Measurements from ENCODE around the gene TBC1D8. TPM values are rescaled to one million over a fixed set of nuclear protein-coding genes. Genes with fewer than 3 reads are reported as not detected.

Gene TBC1D8
- total RNA-seq, 4 donors from 2014 or later, result 19.5 to 46.9 (median 24.8) TPM

DNA sequence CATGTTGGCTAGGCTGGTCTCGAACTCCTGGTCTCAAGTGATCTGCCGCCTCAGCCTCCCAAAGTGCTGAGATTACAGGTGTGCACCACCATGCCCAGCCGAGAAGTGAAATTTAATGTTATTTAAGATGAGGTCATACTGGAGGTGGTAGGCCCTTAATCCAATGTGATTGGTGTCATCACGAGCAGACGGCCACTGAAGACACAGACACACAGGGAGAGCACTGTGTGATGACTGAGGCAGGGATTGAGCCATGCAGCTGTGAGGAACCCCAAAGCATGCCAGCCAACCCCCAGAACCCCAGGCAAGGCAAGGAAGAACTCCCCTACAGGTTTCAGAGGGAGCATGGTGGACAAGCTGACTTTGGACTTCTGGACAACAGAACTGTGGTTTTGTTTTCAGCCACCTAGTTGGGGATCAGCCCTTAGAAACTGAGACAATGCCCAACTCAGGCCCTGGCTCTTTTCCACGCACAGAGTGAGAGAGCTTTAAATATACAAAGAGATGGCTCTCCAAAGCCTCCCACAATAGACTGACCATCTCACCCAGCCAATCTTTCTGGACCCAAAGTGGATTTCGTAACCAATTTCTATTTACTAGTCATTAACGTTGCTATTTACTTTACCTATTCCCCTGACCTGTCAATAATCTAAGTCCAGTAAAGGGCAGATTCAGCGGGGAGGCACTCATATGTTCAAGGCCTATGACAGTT lies 34.2 kb downstream of the TBC1D8 start:
- Histone ChIP-seq H3K36me3 (no peaks in the 10 kb centered on the region), H3K27ac (no peak overlapping the region), H3K27me3 (no peaks in the 10 kb centered on the region), H3K4me1 (peaks cover 45 to 81% (median 58%) of the 10 kb centered on the region in 3 donors), H3K4me3 (no peak overlapping the region), H3K9me3 (no peaks in the 10 kb centered on the region)
- DNase-seq, result no peak
- no peak for TF ChIP-seq CTCF (IDR thresholded peaks at IDR 0.05)
- no peak for TF ChIP-seq POLR2A (IDR thresholded peaks at IDR 0.05)
- intact Hi-C loops (cut with DNase I), result no loop called here
- whole genome bisulfite sequencing, 2 donors, result 86 to 90% methylated on average over 7 of the region's 9 CpGs

DNA sequence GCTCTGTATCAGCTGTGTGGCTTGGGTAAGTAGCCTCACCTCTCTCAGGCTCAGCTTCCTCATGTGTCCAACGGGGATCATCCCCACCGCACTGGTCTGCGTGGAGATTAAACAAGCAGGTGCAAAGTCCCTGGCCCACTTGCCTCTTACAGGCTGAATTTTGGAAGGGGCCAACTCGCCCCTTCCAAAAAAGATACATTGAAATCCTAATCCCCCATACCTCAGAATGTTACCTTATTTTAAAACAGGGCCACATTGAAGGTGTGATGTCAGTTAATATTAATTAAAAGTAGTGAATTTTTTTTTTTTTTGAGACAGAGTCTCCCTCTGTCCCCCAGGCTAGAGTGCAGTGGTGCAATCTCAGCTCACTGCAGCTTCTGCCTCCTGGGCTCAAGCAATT lies 34.8 kb downstream of the TBC1D8 start:
- no peaks in the 10 kb centered on the region for H3K36me3 ChIP-seq
- no peaks in the 10 kb centered on the region for H3K27me3 ChIP-seq
- no peaks in the 10 kb centered on the region for H3K9me3 ChIP-seq
- H3K27ac ChIP-seq, result no peak overlapping the region
- 77 to 88% methylated on average over 4 of the region's 4 CpGs for WGBS, 2 donors
- no peak for TF ChIP-seq CTCF (IDR thresholded peaks at IDR 0.05)
- no peak for TF ChIP-seq POLR2A (IDR thresholded peaks at IDR 0.05)
- intact Hi-C loops (cut with DNase I), result no loop called here
- no peak for DNase-seq
- peaks cover 48 to 82% (median 62%) of the 10 kb centered on the region in 3 donors for H3K4me1 ChIP-seq
- no peak overlapping the region for H3K4me3 ChIP-seq

DNA sequence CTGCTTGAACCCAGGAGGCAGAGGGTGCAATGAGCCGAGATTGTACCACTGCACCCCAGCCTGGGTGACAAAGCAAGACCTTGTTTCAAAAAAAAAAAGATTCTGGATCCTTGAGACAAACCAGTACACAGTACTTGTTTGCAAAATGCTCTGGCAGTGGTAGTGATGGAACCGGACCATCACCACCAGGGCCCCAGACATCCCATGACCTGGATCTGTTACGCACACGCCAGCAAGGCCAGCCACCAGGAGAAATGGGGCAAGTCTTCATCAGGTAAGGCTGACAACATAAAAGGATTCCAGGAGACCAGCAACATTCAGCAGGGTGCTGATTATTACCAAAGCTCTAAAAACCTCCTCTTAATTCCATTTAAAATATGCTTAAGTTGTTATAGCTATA lies 35.5 kb downstream of the TBC1D8 start:
- no peaks in the 10 kb centered on the region for H3K9me3 ChIP-seq
- H3K27ac ChIP-seq, result peak overlapping the region in 1 of 4 donors; percentile 83
- no peak for TF ChIP-seq POLR2A (IDR thresholded peaks at IDR 0.05)
- TF ChIP-seq CTCF (IDR thresholded peaks at IDR 0.05), result no peak
- no peaks in the 10 kb centered on the region for H3K36me3 ChIP-seq
- no peak for DNase-seq
- WGBS, 2 donors, result 93 to 94% methylated on average over 4 of the region's 4 CpGs
- intact Hi-C loops (cut with DNase I), result no loop called here
- H3K4me1 ChIP-seq, result peaks cover 41 to 82% (median 64%) of the 10 kb centered on the region in 3 donors
- no peaks in the 10 kb centered on the region for H3K27me3 ChIP-seq
- H3K4me3 ChIP-seq, result no peak overlapping the region

GRCh38 chr2:101114815-101115214 lies 36.4 kb downstream of the TBC1D8 start:
- DNase-seq, result no peak
- WGBS, 2 donors, result 78 to 84% methylated on average over 6 of the region's 6 CpGs

More at GRCh38 chr2:101114815-101115214, 36.4 kb downstream of the TBC1D8 start:
- Histone ChIP-seq H3K4me1 (peaks cover 34 to 82% (median 64%) of the 10 kb centered on the region in 3 donors), H3K27ac (peak overlapping the region; percentile 2 to 83 (median 74)), H3K27me3 (no peaks in the 10 kb centered on the region), H3K4me3 (no peak overlapping the region), H3K36me3 (no peaks in the 10 kb centered on the region), H3K9me3 (no peaks in the 10 kb centered on the region)
- TF ChIP-seq CTCF (IDR thresholded peaks at IDR 0.05), result no peak
- no peak for TF ChIP-seq POLR2A (IDR thresholded peaks at IDR 0.05)
- intact Hi-C loops (cut with DNase I), result no loop called here

Data from esophagus squamous epithelium (tissue), 5 donors.